ENCODE measurements around the gene CLSTN2.

DNA sequence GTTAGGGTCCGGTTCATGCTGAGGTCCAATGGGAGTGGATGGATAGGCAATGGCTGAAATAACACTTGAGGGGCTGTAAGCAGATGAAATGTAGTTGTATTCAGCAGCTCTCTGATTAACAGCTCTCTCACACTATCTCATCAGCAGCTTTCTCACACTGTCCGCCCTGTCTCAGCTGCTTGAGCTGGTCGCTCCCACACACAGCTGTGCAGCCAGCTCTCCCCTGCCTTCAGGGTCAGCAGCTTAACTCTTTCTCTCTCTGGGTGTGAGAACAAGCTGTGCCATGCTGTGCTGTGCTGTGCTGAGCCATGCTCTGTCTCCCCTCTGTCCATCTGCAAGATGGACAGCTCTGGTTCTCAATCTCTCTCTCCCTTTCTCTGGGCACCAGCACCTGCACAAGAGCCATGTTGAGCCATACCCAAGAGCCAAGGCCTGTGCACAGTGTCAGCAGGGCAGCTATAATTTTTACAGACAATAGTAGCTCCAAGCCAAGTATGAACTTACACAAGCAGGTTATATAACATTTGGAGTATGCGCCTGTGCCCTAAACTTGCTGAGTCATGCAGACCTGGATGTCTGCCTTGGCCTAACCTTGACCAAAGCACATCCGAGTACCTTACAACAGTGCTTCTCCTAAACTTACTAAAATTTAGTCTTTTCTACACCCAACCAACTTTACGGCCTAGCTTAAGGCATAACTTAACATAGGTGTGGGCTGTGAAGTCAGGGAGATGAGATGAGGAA is 451.5 kb downstream of the CLSTN2 start:
- TF ChIP-seq CTCF (IDR thresholded peaks at IDR 0.05; ENCODE audit: control extremely low read depth in 1 of 3, insufficient read depth in 1 of 3, low read depth in 1 of 3, low read length in 3 of 3) (no peak), FOSL1 (IDR thresholded peaks at IDR 0.05; ENCODE audit: insufficient read depth, low read depth, low read length) (no peak), POLR2A (IDR thresholded peaks at IDR 0.05; ENCODE audit: control extremely low read depth in 1 of 2, low read depth in 2 of 2, low read length in 2 of 2) (no peak), POU5F1 (IDR thresholded peaks at IDR 0.05; ENCODE audit: low read depth, low read length) (no peak), EZH2 (IDR thresholded peaks at IDR 0.05; ENCODE audit: low read depth, low read length, severe bottlenecking) (no peak), SP1 (IDR thresholded peaks at IDR 0.05; ENCODE audit: low read depth, low read length) (no peak)

Measured in H1 (cell line).